Astrocyte (in vitro differentiated cells and primary cell): ENCODE results near the gene CHD5. TPM values are rescaled to one million over a fixed set of nuclear protein-coding genes. Genes with fewer than 3 reads are reported as not detected.

ENCODE experiments used
- DNase-seq: peaks from one replicate; pipeline ENCODE4 v3.0.0-alpha.2; 2010; ENCODE audit warnings: low read depth
- FAIRE-seq: peaks from 2 replicates; lab custom pipeline; 2011; peaks lifted over from hg19 to GRCh38; lab: Jason Lieb, UNC
- H2AFZ ChIP-seq: 2 replicates; pipeline ENCODE4 v1.6.0; 2012; ENCODE audit warnings: low read depth, low read length, inconsistent platforms
- H3K27ac ChIP-seq: 2 replicates; pipeline ENCODE4 v1.5.1; 2011; ENCODE audit warnings: low read depth, low read length, inconsistent platforms
- H3K27me3 ChIP-seq: 2 replicates; pipeline ENCODE4 v1.6.0; 2011; ENCODE audit warnings: low read length, inconsistent platforms; ENCODE audit not compliant: insufficient read depth
- H3K36me3 ChIP-seq: 2 replicates; pipeline ENCODE4 v1.5.1; 2011; ENCODE audit warnings: low read length, inconsistent platforms; ENCODE audit not compliant: insufficient read depth
- H3K4me1 ChIP-seq: 2 replicates; pipeline ENCODE4 v1.5.1; 2011; ENCODE audit warnings: low read length, inconsistent platforms; ENCODE audit not compliant: insufficient read depth
- H3K4me2 ChIP-seq: 2 replicates; pipeline ENCODE4 v1.6.0; 2012; ENCODE audit warnings: low read length, inconsistent platforms
- H3K4me3 ChIP-seq: 2 replicates; pipeline ENCODE4 v1.5.1; 2011; ENCODE audit warnings: low read depth, mild to moderate bottlenecking, low read length, inconsistent platforms; ENCODE audit not compliant: insufficient read depth
- H3K79me2 ChIP-seq: 2 replicates; pipeline ENCODE4 v1.6.0; 2012; ENCODE audit warnings: mild to moderate bottlenecking, low read length, inconsistent platforms; ENCODE audit not compliant: insufficient read depth
- H3K9ac ChIP-seq: 2 replicates; pipeline ENCODE4 v1.6.0; 2012; ENCODE audit warnings: mild to moderate bottlenecking, low read length, inconsistent platforms
- H3K9me3 ChIP-seq: 2 replicates; pipeline ENCODE4 v1.5.1; 2012; ENCODE audit warnings: low read depth, mild to moderate bottlenecking, low read length, inconsistent platforms; ENCODE audit not compliant: insufficient read depth
- H4K20me1 ChIP-seq: 2 replicates; pipeline ENCODE4 v1.6.0; 2012; ENCODE audit warnings: low read length, inconsistent platforms; ENCODE audit not compliant: insufficient read depth
- H3K27ac Mint-ChIP-seq: one replicate; pipeline ENCODE4 v1.8.0; 2021; ENCODE audit warnings: mild to moderate bottlenecking, mixed read lengths; ENCODE audit not compliant: unreplicated experiment
- H3K27me3 Mint-ChIP-seq: one replicate; pipeline ENCODE4 v1.8.0; 2021; ENCODE audit warnings: low read depth, mixed read lengths; ENCODE audit not compliant: unreplicated experiment
- H3K36me3 Mint-ChIP-seq: one replicate; pipeline ENCODE4 v1.8.0; 2021; ENCODE audit warnings: low read depth, mixed read lengths; ENCODE audit not compliant: unreplicated experiment
- H3K4me1 Mint-ChIP-seq: one replicate; pipeline ENCODE4 v1.8.0; 2021; ENCODE audit warnings: low read depth, mixed read lengths; ENCODE audit not compliant: unreplicated experiment
- H3K4me3 Mint-ChIP-seq: one replicate; pipeline ENCODE4 v1.8.0; 2021; ENCODE audit warnings: mild to moderate bottlenecking, moderate library complexity, mixed read lengths; ENCODE audit not compliant: unreplicated experiment
- H3K9me3 Mint-ChIP-seq: one replicate; pipeline ENCODE4 v1.8.0; 2021; ENCODE audit warnings: mild to moderate bottlenecking, mixed read lengths; ENCODE audit not compliant: unreplicated experiment
- EZH2 ChIP-seq: IDR thresholded peaks from 2 replicates; pipeline ENCODE4 v1.6.1; 2012; ENCODE audit warnings: mild to moderate bottlenecking, low read length, inconsistent platforms; ENCODE audit not compliant: insufficient read depth
- total RNA-seq: library from RNA; stranded (reverse); gene quantifications from 2 replicates; pipeline ENCODE4 v1.2.1, GENCODE V29; 2021
- TF ChIP-seq, protein P1 (sequence below): IDR thresholded peaks from 2 replicates; pipeline ENCODE4 v1.5.1; 2011; ENCODE audit warnings: low read depth, mild to moderate bottlenecking, inconsistent platforms, low read length, moderate library complexity; ENCODE audit not compliant: insufficient read depth

CHD5 gene
- total RNA-seq, 1 donor from 2014 or later: 0.18 TPM

GRCh38 chr1:6088956-6089355 is 91.2 kb downstream of the CHD5 start:
- H3K9ac ChIP-seq: no peak overlapping the region
- no peak overlapping the region for H3K27ac Mint-ChIP-seq
- peaks cover 3% of the 10 kb centered on the region for H3K4me1 ChIP-seq
- no peaks in the 10 kb centered on the region for H3K9me3 ChIP-seq
- no peaks in the 10 kb centered on the region for H3K9me3 Mint-ChIP-seq
- no peak overlapping the region for H3K4me3 ChIP-seq
- FAIRE-seq: no peak
- H2AFZ ChIP-seq: no peak overlapping the region
- peaks cover 44% of the 10 kb centered on the region for H3K27me3 Mint-ChIP-seq
- DNase-seq: no peak
- no peaks in the 10 kb centered on the region for H4K20me1 ChIP-seq
- H3K36me3 Mint-ChIP-seq: no peaks in the 10 kb centered on the region
- no peak overlapping the region for H3K4me3 Mint-ChIP-seq
- H3K27ac ChIP-seq: no peak overlapping the region
- H3K36me3 ChIP-seq: no peaks in the 10 kb centered on the region
- peaks cover 3% of the 10 kb centered on the region for H3K27me3 ChIP-seq
- peaks cover 4% of the 10 kb centered on the region for H3K4me1 Mint-ChIP-seq
- no peak overlapping the region for H3K4me2 ChIP-seq
- H3K79me2 ChIP-seq: no peaks in the 10 kb centered on the region
- no peak for TF ChIP-seq EZH2
- TF ChIP-seq, protein P1, sequence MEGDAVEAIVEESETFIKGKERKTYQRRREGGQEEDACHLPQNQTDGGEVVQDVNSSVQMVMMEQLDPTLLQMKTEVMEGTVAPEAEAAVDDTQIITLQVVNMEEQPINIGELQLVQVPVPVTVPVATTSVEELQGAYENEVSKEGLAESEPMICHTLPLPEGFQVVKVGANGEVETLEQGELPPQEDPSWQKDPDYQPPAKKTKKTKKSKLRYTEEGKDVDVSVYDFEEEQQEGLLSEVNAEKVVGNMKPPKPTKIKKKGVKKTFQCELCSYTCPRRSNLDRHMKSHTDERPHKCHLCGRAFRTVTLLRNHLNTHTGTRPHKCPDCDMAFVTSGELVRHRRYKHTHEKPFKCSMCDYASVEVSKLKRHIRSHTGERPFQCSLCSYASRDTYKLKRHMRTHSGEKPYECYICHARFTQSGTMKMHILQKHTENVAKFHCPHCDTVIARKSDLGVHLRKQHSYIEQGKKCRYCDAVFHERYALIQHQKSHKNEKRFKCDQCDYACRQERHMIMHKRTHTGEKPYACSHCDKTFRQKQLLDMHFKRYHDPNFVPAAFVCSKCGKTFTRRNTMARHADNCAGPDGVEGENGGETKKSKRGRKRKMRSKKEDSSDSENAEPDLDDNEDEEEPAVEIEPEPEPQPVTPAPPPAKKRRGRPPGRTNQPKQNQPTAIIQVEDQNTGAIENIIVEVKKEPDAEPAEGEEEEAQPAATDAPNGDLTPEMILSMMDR: no peak

DNA sequence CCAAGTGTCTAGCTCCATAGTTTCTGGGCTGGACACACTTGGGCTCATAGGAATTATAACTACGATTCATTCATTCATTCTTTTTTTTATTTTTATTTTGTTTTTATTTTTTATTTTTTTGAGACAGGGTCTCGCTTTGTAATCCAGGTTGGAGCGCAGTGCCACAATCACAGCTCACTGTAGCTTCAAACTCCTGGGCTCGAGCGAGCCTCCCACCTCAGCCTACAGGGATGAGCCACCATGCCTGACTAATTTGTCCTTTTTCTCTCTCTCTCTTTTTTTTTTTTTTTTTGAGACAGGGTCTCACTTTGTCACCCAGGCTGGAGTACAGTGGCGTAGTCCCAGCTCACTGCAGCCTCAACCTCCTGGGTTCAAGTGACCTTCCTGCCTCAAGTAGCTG is 92.2 kb downstream of the CHD5 start:
- peaks cover 3% of the 10 kb centered on the region for H3K4me1 ChIP-seq
- H2AFZ ChIP-seq: no peak overlapping the region
- DNase-seq (no peak), FAIRE-seq (no peak)
- H3K4me2 ChIP-seq: no peak overlapping the region
- TF ChIP-seq, protein P1: no peak
- no peak for TF ChIP-seq EZH2
- H3K9ac ChIP-seq: no peak overlapping the region
- no peak overlapping the region for H3K27ac ChIP-seq
- H3K4me3 ChIP-seq: no peak overlapping the region
- peaks cover 3% of the 10 kb centered on the region for H3K27me3 ChIP-seq
- H3K36me3 ChIP-seq: no peaks in the 10 kb centered on the region
- peaks cover 9% of the 10 kb centered on the region for H3K4me1 Mint-ChIP-seq
- no peaks in the 10 kb centered on the region for H3K79me2 ChIP-seq
- H3K36me3 Mint-ChIP-seq: no peaks in the 10 kb centered on the region
- no peak overlapping the region for H3K27ac Mint-ChIP-seq
- H4K20me1 ChIP-seq: no peaks in the 10 kb centered on the region
- no peak overlapping the region for H3K4me3 Mint-ChIP-seq
- H3K9me3 ChIP-seq: no peaks in the 10 kb centered on the region
- H3K27me3 Mint-ChIP-seq: peaks cover 38% of the 10 kb centered on the region
- H3K9me3 Mint-ChIP-seq: no peaks in the 10 kb centered on the region

GRCh38 chr1:6087377-6087772 is 92.7 kb downstream of the CHD5 start:
- peaks cover 3% of the 10 kb centered on the region for H3K4me1 ChIP-seq
- H3K9ac ChIP-seq: no peak overlapping the region
- H3K36me3 ChIP-seq: no peaks in the 10 kb centered on the region
- H3K27ac ChIP-seq: no peak overlapping the region
- H3K36me3 Mint-ChIP-seq: no peaks in the 10 kb centered on the region
- no peak overlapping the region for H2AFZ ChIP-seq
- no peak overlapping the region for H3K27ac Mint-ChIP-seq
- FAIRE-seq: no peak
- H3K9me3 ChIP-seq: no peaks in the 10 kb centered on the region
- peaks cover 38% of the 10 kb centered on the region for H3K27me3 Mint-ChIP-seq
- DNase-seq: no peak
- no peak overlapping the region for H3K4me3 Mint-ChIP-seq
- no peak overlapping the region for H3K4me3 ChIP-seq
- H3K9me3 Mint-ChIP-seq: no peaks in the 10 kb centered on the region
- H3K4me2 ChIP-seq: no peak overlapping the region
- no peaks in the 10 kb centered on the region for H3K79me2 ChIP-seq
- peaks cover 3% of the 10 kb centered on the region for H3K27me3 ChIP-seq
- H4K20me1 ChIP-seq: no peaks in the 10 kb centered on the region
- no peak for TF ChIP-seq EZH2
- TF ChIP-seq, protein P1: no peak
- peaks cover 9% of the 10 kb centered on the region for H3K4me1 Mint-ChIP-seq
